ENCODE results near the gene IL2RA.

DNA sequence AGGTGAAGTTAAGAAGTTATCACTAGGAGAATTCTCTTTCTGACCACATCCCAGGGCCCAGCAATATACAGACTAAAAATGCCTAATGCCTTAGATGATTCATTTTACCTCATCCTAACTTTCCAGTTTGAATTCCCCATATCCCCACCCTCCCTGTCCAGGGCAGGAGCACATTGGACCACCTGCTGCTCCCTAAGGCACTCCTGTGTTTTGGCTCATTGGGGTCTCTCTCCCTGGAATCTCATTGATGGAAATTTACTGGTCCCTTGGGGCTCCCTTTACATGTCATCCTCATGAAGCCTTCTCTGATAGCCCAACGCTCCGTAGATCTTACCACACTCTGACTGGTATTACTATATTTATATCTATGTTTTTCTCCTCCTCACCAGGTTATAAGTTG lies 2.7 kb downstream of the IL2RA start:
- TF ChIP-seq, protein P1, sequence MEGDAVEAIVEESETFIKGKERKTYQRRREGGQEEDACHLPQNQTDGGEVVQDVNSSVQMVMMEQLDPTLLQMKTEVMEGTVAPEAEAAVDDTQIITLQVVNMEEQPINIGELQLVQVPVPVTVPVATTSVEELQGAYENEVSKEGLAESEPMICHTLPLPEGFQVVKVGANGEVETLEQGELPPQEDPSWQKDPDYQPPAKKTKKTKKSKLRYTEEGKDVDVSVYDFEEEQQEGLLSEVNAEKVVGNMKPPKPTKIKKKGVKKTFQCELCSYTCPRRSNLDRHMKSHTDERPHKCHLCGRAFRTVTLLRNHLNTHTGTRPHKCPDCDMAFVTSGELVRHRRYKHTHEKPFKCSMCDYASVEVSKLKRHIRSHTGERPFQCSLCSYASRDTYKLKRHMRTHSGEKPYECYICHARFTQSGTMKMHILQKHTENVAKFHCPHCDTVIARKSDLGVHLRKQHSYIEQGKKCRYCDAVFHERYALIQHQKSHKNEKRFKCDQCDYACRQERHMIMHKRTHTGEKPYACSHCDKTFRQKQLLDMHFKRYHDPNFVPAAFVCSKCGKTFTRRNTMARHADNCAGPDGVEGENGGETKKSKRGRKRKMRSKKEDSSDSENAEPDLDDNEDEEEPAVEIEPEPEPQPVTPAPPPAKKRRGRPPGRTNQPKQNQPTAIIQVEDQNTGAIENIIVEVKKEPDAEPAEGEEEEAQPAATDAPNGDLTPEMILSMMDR (IDR thresholded peaks at IDR 0.05; ENCODE audit: insufficient read depth, low read length, poor library complexity, severe bottlenecking): no peak
- no peak for TF ChIP-seq EZH2phosphoT487 (conservative IDR thresholded peaks at IDR 0.05; ENCODE audit: low read length)
